Mucosa of rectum (tissue), 2 donors: ENCODE measurements around the gene LY6G6C.

Experiments used
- H3K27ac ChIP-seq, 2 donors: one replicate each; pipeline ENCODE4 v1.7.0; 2013; ENCODE audit warnings: inconsistent platforms in 2 of 2, low read depth in 2 of 2, low read length in 2 of 2
- H3K27me3 ChIP-seq, 2 donors: one replicate each; pipeline ENCODE4 v1.7.0; 2013; ENCODE audit warnings: low read length in 2 of 2; ENCODE audit not compliant: control insufficient read depth in 2 of 2, insufficient read depth in 2 of 2
- H3K36me3 ChIP-seq, 2 donors: one replicate each; pipeline ENCODE4 v1.7.0; 2013; ENCODE audit warnings: low read length in 2 of 2; ENCODE audit not compliant: control insufficient read depth in 2 of 2, insufficient read depth in 2 of 2
- H3K4me1 ChIP-seq, 2 donors: one replicate each; pipeline ENCODE4 v1.7.0; 2013; ENCODE audit warnings: low read length in 2 of 2, mild to moderate bottlenecking in 1 of 2; ENCODE audit not compliant: control insufficient read depth in 2 of 2, insufficient read depth in 2 of 2
- H3K4me3 ChIP-seq, 2 donors: one replicate each; pipeline ENCODE4 v1.7.0; 2013; ENCODE audit warnings: low read length in 2 of 2
- H3K9ac ChIP-seq, 2 donors: one replicate each; pipeline ENCODE4 v1.7.0; 2013; ENCODE audit warnings: low read length in 2 of 2, low read depth in 1 of 2, mild to moderate bottlenecking in 1 of 2
- H3K9me3 ChIP-seq, 2 donors: one replicate each; pipeline ENCODE4 v1.7.0; 2013; ENCODE audit warnings: low read length in 2 of 2; ENCODE audit not compliant: control insufficient read depth in 2 of 2
- donor health status: healthy.
- donor health status: Normal muscosa, but diverticular disease.

The LY6G6C gene

GRCh38 chr6:31706599-31706998 is 14.9 kb downstream of the LY6G6C start, which contains the start of gene LY6G6F:
LY6G6F (plus strand) TSS chr6:31706866; CDS start chr6:31706907, 41 bp downstream.
- H3K36me3 ChIP-seq = no peaks in the 10 kb centered on the region
- no peak within 1 kb of the TSS for H3K4me3 ChIP-seq
- no peaks in the 10 kb centered on the region for H3K27me3 ChIP-seq
- H3K4me1 ChIP-seq = peaks cover 18 to 26% of the 10 kb centered on the region in 2 donors
- no peak within 1 kb of the TSS for H3K27ac ChIP-seq
- no peak within 1 kb of the TSS for H3K9ac ChIP-seq
- H3K9me3 ChIP-seq = no peaks in the 10 kb centered on the region

GRCh38 chr6:31705931-31706330 is 15.6 kb downstream of the LY6G6C start:
- Histone ChIP-seq H3K4me1 (peaks cover 18 to 26% of the 10 kb centered on the region in 2 donors), H3K27ac (no peak overlapping the region), H3K27me3 (no peaks in the 10 kb centered on the region), H3K9ac (no peak overlapping the region), H3K4me3 (no peak overlapping the region), H3K9me3 (no peaks in the 10 kb centered on the region), H3K36me3 (peaks cover under 1 to 3% of the 10 kb centered on the region in 2 donors)

- H3K4me3 ChIP-seq = peak within 1 kb of the TSS; percentile 91 to 96
- H3K27me3 ChIP-seq = no peaks in the 10 kb centered on the region
- H3K9ac ChIP-seq = peak within 1 kb of the TSS; percentile 100
- H3K9me3 ChIP-seq = no peaks in the 10 kb centered on the region
- peaks cover 17 to 24% of the 10 kb centered on the region in 2 donors for H3K4me1 ChIP-seq
- peak within 1 kb of the TSS; percentile 99 for H3K27ac ChIP-seq
- peaks cover 7 to 15% of the 10 kb centered on the region in 2 donors for H3K36me3 ChIP-seq
Measured at GRCh38 chr6:31702819-31703716, 18.5 kb downstream of the LY6G6C start, which contains the start of gene ABHD16A. ABHD16A (minus strand) TSS chr6:31703324; CDS start chr6:31703281, 43 bp downstream.

GRCh38 chr6:31702405-31702818 is 19.1 kb downstream of the LY6G6C start:
- Histone ChIP-seq H3K4me1 (peaks cover 17 to 24% of the 10 kb centered on the region in 2 donors), H3K27me3 (no peaks in the 10 kb centered on the region), H3K27ac (peak overlapping the region; percentile 99), H3K9ac (peak overlapping the region; percentile 100), H3K36me3 (peaks cover 11 to 19% of the 10 kb centered on the region in 2 donors), H3K4me3 (peak overlapping the region; percentile 91 to 96), H3K9me3 (no peaks in the 10 kb centered on the region)

- Histone ChIP-seq H3K4me3 (peak overlapping the region; percentile 91 to 96), H3K4me1 (peaks cover 17 to 24% of the 10 kb centered on the region in 2 donors)
Measured at GRCh38 chr6:31701666-31702404, 19.7 kb downstream of the LY6G6C start.

GRCh38 chr6:31700740-31701401 is 20.7 kb downstream of the LY6G6C start:
- Histone ChIP-seq H3K4me3 (peak overlapping the region in 1 of 2 donors; percentile 20), H3K36me3 (peaks cover 16 to 23% of the 10 kb centered on the region in 2 donors), H3K27me3 (no peaks in the 10 kb centered on the region), H3K27ac (no peak overlapping the region), H3K9ac (peak overlapping the region in 1 of 2 donors; percentile 100), H3K9me3 (no peaks in the 10 kb centered on the region), H3K4me1 (peaks cover 17 to 24% of the 10 kb centered on the region in 2 donors)

More at GRCh38 chr6:31701666-31702404, 19.7 kb downstream of the LY6G6C start:
- H3K9me3 ChIP-seq = no peaks in the 10 kb centered on the region
- no peaks in the 10 kb centered on the region for H3K27me3 ChIP-seq
- H3K36me3 ChIP-seq = peaks cover 16 to 19% of the 10 kb centered on the region in 2 donors
- H3K27ac ChIP-seq = peak overlapping the region; percentile 99
- peak overlapping the region; percentile 100 for H3K9ac ChIP-seq

GRCh38 chr6:31697555-31697954 is 24.0 kb downstream of the LY6G6C start:
- no peak overlapping the region for H3K4me3 ChIP-seq
- no peaks in the 10 kb centered on the region for H3K27me3 ChIP-seq
- no peaks in the 10 kb centered on the region for H3K9me3 ChIP-seq
- H3K27ac ChIP-seq = no peak overlapping the region
- H3K4me1 ChIP-seq = peaks cover 17 to 19% of the 10 kb centered on the region in 2 donors
- H3K9ac ChIP-seq = no peak overlapping the region
- H3K36me3 ChIP-seq = peaks cover 37 to 48% of the 10 kb centered on the region in 2 donors

GRCh38 chr6:31693535-31693934 is 28.0 kb downstream of the LY6G6C start:
- no peaks in the 10 kb centered on the region for H3K9me3 ChIP-seq
- H3K4me1 ChIP-seq = peaks cover 8 to 19% of the 10 kb centered on the region in 2 donors
- H3K4me3 ChIP-seq = no peak overlapping the region
- no peak overlapping the region for H3K9ac ChIP-seq
- H3K27ac ChIP-seq = no peak overlapping the region
- H3K36me3 ChIP-seq = peaks cover 61 to 68% of the 10 kb centered on the region in 2 donors
- H3K27me3 ChIP-seq = no peaks in the 10 kb centered on the region

GRCh38 chr6:31692886-31693285 is 28.7 kb downstream of the LY6G6C start:
- no peak overlapping the region for H3K4me3 ChIP-seq
- H3K27ac ChIP-seq = no peak overlapping the region
- no peaks in the 10 kb centered on the region for H3K9me3 ChIP-seq
- H3K4me1 ChIP-seq = peaks cover 8 to 19% of the 10 kb centered on the region in 2 donors
- H3K9ac ChIP-seq = no peak overlapping the region
- no peaks in the 10 kb centered on the region for H3K27me3 ChIP-seq
- H3K36me3 ChIP-seq = peaks cover 68 to 74% of the 10 kb centered on the region in 2 donors
